Subcutaneous adipose tissue (tissue), 4 donors: ENCODE results near the gene THOC6. TPM values are rescaled to one million over a fixed set of nuclear protein-coding genes. Genes with fewer than 3 reads are reported as not detected.

Experiments
- total RNA-seq, 4 donors: library from RNA; depleted of rRNA; stranded (reverse); fragments of >200 nt; gene quantifications; one replicate each; pipeline ENCODE4 v1.1.0, GENCODE V29; 2016
- TF ChIP-seq, protein P1 (sequence below): fragments of 450-650 bp; IDR thresholded peaks from one replicate; pipeline ENCODE4 v1.5.1; 2016; ENCODE audit warnings: low read depth, mild to moderate bottlenecking, control low read depth, antibody characterized with exemption, moderate library complexity

The THOC6 gene
- total RNA-seq, 4 donors from 2014 or later, result 10.8 to 17.2 (median 13.8) TPM

DNA sequence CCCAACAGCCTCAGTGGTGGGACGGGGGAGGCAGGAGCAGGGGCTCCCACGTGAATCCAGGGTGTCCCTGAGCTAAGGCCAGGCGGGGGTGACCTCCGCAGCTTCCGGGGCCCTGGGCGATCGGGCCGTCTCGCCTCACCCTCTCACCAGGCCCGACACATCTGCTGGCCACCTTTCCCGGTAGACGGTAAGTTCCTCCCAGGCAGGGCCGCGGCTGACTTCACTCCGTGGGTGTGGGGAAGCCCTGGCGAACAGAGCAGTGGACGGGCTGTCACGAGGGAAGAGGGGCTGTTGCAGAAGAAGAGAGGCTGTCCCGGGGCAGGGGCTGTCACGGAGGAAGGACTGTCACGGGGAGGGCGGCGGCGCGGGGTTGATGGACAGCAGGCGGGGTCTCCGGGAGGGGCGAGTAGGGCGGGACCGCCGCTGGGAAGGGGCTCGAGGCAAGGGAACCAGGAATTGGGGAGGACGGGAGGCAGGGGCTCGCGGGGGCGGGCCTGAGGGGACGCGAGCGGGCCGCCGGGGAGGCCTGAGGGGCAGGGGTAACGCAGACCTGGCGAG lies 44.1 kb upstream of the THOC6 start:
- TF ChIP-seq, protein P1, sequence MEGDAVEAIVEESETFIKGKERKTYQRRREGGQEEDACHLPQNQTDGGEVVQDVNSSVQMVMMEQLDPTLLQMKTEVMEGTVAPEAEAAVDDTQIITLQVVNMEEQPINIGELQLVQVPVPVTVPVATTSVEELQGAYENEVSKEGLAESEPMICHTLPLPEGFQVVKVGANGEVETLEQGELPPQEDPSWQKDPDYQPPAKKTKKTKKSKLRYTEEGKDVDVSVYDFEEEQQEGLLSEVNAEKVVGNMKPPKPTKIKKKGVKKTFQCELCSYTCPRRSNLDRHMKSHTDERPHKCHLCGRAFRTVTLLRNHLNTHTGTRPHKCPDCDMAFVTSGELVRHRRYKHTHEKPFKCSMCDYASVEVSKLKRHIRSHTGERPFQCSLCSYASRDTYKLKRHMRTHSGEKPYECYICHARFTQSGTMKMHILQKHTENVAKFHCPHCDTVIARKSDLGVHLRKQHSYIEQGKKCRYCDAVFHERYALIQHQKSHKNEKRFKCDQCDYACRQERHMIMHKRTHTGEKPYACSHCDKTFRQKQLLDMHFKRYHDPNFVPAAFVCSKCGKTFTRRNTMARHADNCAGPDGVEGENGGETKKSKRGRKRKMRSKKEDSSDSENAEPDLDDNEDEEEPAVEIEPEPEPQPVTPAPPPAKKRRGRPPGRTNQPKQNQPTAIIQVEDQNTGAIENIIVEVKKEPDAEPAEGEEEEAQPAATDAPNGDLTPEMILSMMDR, result no peak

DNA sequence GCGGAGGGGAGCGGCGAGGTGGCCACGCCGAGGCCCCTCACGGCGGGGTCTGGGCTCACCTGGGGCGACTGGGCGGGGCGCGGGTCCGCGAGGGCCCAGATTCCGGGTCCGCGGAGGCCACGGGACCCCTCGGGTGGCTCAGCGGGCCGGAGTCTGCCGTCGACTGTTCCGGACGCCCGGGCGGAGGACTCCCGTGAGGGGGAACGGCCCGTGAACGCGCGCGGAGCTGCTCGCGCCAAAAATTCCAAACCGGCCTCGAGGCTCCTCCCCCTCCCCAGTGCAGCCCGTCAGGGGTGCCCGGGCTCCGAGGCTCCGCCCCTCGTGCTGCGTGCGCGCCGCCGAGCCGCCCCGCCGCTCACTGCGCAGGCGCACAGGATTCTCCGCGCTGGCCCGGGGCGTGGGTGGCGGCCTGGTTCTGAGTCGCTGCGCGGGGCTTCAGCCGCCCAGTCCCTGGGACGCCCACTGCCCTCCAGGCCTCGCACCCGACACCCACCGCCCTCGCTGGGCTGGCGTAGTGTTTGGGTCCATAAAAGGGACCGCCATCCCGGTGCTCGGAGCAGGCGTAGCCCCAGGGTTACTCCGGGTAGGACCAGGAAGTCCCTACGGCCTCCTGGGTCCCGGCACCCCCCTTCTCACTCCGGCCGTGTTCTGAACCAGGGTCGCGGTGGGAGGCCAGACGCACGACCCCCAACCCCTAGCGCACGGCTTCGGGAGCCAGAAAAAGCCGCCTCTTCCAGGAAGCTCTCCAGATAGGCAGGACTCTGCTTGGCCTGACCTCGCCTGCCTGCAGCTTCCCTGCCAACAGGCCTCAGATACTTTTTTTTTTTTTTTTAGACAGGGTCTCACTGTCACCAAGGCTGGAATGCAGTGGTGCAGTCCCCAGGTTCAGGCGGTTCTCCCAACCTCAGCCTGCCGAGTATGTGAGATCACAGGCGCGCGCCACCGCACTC lies 43.3 kb upstream of the THOC6 start, which contains the start of gene PKMYT1:
Gene PKMYT1, minus strand, starts transcription at position 220 of the 950 bp plus-strand sequence. CDS start 789 bp downstream, outside the sequence.
- TF ChIP-seq, protein P1, result no peak

DNA sequence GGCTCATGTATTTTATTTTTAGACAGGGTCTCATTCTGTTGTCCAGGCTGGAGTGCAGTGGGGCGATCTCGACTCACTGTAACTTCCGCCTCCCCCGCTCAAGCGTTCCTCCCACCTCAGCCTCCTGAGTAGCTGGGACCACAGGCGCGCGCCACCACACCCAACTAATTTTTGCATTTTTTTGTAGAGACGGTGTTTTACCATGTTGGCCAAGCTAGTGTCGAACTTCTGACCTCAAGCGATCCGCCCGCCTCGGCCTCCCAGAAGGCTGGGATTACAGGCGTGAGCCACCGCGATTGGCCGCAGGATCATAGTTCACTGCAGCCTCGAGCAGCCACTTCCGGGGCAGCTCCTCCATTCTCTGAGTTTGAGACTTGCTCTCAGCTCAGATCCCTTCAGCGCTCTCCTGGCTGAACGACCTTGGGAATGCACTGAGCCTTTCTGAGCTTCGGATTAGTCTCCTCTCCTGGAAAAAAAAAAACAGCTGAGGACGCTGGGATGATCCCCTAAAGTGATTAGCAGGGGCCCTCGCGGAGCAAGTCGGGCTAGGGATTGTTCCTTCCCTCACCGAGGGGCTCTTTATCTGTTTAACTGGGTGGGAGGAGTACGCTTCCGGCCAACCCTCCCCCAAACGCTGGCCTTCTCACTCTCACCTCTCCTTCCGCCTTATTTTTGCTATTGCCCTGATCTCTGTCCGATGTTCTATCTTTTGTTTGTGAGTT lies 42.5 kb upstream of the THOC6 start:
- TF ChIP-seq, protein P1, result no peak

DNA sequence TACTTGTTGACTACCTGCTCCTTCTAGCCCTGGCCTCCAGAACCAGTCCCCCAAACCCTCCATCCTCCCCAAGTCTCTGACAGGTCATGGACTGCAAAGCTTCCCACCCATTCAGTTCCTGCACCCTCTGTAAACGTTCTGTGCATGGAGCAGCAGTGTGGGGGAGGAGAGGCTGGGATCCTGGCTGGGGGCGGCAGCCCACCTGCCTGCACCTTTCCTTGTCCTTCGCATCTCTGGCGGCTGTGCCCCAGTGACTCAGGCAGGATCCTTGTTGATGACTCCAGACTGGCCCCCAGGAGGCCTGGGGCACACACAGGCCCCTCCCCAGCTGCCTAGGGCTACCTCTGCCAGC lies 42.0 kb upstream of the THOC6 start:
- TF ChIP-seq, protein P1, result no peak

DNA sequence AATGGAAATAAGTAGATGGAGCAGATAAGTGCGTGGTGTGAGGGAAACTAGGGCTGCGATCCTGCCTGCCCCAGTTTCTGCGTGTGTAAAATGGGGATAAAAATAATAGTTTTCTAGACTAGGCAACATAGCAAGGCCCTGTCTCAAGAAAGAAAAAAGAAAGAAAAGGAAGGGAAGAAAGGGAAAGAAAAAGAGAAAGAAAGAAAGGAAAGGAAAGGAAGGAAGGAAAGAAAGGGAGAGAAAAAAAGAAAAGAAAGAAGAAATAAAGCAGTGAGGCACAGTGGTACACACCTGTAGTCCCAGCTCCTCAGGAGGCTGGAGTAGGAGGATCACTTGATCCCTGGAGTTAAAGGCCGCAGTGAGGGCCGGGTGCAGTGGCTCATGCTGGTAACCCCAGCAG lies 41.4 kb upstream of the THOC6 start:
- TF ChIP-seq, protein P1, result no peak

DNA sequence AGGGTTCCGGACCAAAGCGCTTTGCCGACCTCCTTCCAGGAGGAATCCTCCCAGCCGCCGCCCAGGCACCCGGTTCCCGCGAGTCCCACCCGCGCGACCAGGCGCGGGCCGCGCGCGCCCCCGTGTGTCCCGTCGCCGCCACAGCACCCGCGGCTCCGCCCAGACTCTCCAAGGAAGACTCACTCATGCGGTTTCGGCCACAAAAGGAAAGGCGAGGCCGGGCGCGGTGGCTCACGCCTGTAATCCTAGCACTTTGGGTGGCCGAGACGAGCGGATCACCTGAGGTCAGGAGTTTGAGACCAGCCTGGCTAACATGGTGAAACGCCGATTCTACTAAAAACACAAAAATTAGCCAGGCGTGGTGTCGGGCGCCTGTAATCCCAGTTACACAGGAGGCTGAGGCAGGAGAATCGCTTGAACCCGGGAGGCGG lies 40.1 kb upstream of the THOC6 start:
- TF ChIP-seq, protein P1, result no peak

DNA sequence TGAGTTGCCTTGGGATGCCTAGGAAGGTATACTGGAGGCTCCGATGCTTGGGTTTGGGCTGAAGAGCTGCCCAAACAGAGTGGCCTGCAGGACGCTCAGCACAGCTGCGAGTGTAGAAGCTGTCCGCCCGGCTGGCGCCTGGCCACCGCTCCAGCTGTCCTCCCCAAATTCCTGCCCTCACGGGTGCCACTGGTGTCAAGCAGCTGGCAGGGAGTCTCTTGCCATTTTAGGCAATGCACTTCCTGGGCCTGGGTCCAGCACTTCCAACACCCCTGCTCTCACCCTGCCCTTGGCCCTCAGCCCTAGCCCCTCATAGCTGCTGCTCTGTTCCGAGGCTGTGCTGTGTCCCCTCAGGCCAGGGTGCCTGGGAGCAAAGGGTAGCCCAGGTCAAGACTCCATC lies 38.4 kb upstream of the THOC6 start:
- TF ChIP-seq, protein P1, result no peak
